ENCODE results near the gene NALCN.

NALCN gene

DNA sequence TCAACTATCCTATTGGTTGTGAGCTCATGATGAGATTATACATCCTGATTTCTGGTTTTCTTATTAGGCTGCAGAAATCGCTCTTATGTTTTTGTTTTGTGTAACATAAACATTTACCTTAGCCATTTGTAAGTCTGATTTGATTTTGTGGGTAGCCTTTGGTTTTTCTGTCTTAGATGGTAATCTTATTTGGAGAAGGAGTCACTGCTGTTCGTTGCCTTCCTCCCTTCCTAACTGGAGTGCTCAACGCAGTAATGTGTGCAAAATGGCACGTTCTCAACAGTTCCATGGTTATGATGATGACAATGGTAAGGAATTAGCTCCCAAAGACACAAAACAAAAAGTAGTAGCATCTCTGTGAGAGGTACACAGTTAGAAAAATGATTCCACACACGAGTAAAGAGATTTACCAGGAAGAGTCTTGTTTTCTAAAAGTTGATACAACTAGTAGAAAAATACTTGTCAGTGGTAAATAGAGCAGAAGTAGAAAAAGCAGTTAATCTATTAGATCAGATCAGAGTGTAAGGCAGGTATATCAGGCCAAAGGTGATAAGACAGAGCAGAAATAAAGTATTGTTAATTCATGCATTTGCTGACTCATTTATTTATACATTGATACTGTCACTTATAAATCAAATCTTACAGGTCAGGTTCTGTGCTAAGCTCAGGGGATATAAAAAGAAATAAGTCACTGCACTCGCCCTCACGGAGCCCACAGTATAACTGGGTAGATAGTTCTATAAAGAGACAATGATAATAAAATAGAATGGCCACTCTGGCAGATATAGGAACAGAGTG, 270.0 kb downstream of the NALCN start:
- no peaks in the 10 kb centered on the region for H3K36me3 Mint-ChIP-seq (ENCODE audit: low read depth)
- H3K27me3 Mint-ChIP-seq, result peaks cover 37% of the 10 kb centered on the region
- no peaks in the 10 kb centered on the region for H3K4me1 Mint-ChIP-seq (ENCODE audit: low read depth)
- no peak overlapping the region for H3K4me3 Mint-ChIP-seq
- no peaks in the 10 kb centered on the region for H3K9me3 Mint-ChIP-seq
- no peak for DNase-seq
- H3K27ac Mint-ChIP-seq, result no peak overlapping the region

DNA sequence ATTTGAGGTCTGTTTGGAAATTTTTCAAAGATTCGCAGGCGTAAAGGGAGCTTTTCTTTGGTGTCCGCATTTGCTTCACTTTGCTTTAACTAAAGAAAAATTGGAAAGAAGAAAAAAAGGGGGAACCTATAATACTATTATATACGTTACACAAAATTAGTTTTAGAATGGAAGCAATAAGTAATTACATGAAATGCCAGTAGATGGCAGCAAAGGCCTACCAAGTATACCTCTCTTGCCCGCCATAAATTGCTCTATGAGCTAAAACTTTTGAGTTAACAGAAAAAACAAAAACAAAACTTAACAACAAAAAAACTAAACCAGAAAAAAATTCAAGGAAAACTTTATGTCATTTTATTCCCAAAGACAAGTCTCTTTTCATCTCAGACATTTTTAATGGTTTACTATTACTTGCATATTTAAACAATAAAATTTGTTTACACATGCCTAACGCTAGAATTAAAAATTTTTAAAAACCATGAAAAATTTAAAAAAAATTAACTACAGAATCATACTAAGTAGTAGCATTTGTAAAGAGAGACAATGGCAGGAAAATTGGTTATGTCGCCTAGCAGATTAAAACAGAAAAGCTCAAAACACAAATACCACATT, 271.4 kb downstream of the NALCN start:
- no peaks in the 10 kb centered on the region for H3K4me1 Mint-ChIP-seq (ENCODE audit: low read depth)
- no peak overlapping the region for H3K4me3 Mint-ChIP-seq
- no peak overlapping the region for H3K27ac Mint-ChIP-seq
- no peaks in the 10 kb centered on the region for H3K36me3 Mint-ChIP-seq (ENCODE audit: low read depth)
- H3K27me3 Mint-ChIP-seq, result peaks cover 46% of the 10 kb centered on the region
- H3K9me3 Mint-ChIP-seq, result no peaks in the 10 kb centered on the region
- DNase-seq, result no peak

DNA sequence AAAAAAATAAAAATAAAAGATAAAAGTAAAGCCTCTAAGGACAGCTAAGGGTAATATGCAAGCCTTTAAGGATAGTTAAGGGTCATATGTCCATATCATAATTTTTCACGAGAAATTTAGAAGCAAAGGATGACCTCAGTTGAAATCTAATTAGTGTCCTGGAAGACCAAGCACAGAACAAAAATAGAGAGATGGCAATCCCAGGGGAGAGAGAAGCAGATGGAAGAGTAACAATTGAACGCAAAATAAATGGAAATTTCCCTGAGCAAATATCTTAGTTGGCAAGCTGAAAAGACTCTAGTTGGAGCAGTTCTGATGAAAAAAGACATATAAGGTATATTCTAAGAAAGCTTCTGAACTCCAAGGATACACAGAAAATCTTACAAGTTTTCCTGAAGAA, 275.4 kb downstream of the NALCN start:
- H3K9me3 Mint-ChIP-seq, result no peaks in the 10 kb centered on the region
- no peak overlapping the region for H3K27ac Mint-ChIP-seq
- H3K36me3 Mint-ChIP-seq (ENCODE audit: low read depth), result no peaks in the 10 kb centered on the region
- peaks cover 58% of the 10 kb centered on the region for H3K27me3 Mint-ChIP-seq
- no peak for DNase-seq
- H3K4me3 Mint-ChIP-seq, result no peak overlapping the region
- H3K4me1 Mint-ChIP-seq (ENCODE audit: low read depth), result no peaks in the 10 kb centered on the region

DNA sequence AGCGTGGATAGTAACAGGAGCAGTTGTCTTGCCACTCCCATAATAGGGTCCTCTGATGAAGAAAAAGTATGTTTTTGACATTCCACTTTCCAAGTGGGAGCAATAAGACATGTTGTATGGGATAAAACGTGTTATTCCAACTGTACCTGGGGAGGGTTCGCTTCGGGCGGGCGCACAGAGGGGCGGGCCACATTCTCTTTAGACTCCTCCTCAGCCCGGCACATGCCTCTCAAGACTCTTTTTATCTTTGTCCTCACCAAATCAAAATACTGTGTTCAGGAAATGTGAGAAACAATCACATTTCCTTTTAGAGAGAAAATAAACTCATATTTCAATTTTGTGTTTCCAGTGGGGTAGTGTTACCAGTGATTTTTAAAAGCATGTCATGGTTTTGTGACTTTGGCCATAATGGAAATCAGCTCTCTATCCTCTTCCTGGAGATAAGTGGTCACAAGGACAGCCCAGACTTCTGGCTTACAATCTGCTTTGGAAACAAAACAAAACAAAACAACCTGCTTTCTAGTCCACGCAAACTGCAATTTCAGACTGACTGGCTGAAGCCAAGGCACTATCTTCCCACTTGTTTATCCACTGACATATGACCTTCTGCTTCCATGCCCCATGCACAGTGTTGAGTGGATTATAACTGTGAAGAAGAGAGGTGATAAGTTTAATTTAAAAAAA, 276.1 kb downstream of the NALCN start:
- Mint-ChIP-seq H3K4me1 (ENCODE audit: low read depth) (no peaks in the 10 kb centered on the region), H3K4me3 (no peak overlapping the region)

DNA sequence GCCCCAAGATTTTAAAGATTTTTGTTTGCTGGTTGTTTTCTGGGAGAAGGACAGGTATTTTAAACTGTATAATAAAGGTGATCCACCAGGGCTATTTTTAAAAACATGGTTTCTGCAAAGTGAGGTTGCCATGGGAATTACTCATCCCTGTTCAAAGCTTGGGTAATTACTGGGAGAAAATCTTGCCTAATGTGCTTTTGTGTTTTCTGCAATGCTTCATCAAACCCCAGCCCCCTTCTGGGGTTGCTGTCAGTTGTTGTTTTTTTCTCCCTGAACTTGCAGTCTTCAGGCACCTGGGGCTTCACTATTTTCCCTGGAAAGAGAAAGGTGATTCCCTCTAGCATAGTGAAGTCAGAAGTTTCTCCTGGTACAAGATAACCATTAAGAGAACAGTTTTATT, 277.2 kb downstream of the NALCN start:
- H3K9me3 Mint-ChIP-seq, result no peaks in the 10 kb centered on the region
- H3K4me1 Mint-ChIP-seq (ENCODE audit: low read depth), result no peaks in the 10 kb centered on the region
- H3K36me3 Mint-ChIP-seq (ENCODE audit: low read depth), result no peaks in the 10 kb centered on the region
- no peak for DNase-seq
- no peak overlapping the region for H3K4me3 Mint-ChIP-seq
- no peak overlapping the region for H3K27ac Mint-ChIP-seq
- peaks cover 63% of the 10 kb centered on the region for H3K27me3 Mint-ChIP-seq

More for the DNA sequence above, 276.1 kb downstream of the NALCN start:
- H3K27ac Mint-ChIP-seq, result no peak overlapping the region
- peaks cover 61% of the 10 kb centered on the region for H3K27me3 Mint-ChIP-seq
- no peaks in the 10 kb centered on the region for H3K9me3 Mint-ChIP-seq
- H3K36me3 Mint-ChIP-seq (ENCODE audit: low read depth), result no peaks in the 10 kb centered on the region
- DNase-seq, result no peak

- H3K36me3 Mint-ChIP-seq (ENCODE audit: low read depth), result no peaks in the 10 kb centered on the region
- H3K27me3 Mint-ChIP-seq, result peaks cover 3% of the 10 kb centered on the region
- no peaks in the 10 kb centered on the region for H3K9me3 Mint-ChIP-seq
- DNase-seq, result no peak
- no peak overlapping the region for H3K4me3 Mint-ChIP-seq
- H3K27ac Mint-ChIP-seq, result no peak overlapping the region
- H3K4me1 Mint-ChIP-seq (ENCODE audit: low read depth), result peaks cover 2% of the 10 kb centered on the region
These were observed 288.5 kb downstream of the NALCN start for GRCh38 chr13:101127741-101128353.

GRCh38 chr13:101123028-101123427, 293.3 kb downstream of the NALCN start:
- H3K4me1 Mint-ChIP-seq (ENCODE audit: low read depth), result peaks cover 2% of the 10 kb centered on the region
- no peak overlapping the region for H3K27ac Mint-ChIP-seq
- no peaks in the 10 kb centered on the region for H3K27me3 Mint-ChIP-seq
- H3K36me3 Mint-ChIP-seq (ENCODE audit: low read depth), result no peaks in the 10 kb centered on the region
- H3K9me3 Mint-ChIP-seq, result no peaks in the 10 kb centered on the region
- no peak for DNase-seq
- no peak overlapping the region for H3K4me3 Mint-ChIP-seq

GRCh38 chr13:101121608-101122007, 294.7 kb downstream of the NALCN start:
- H3K4me1 Mint-ChIP-seq (ENCODE audit: low read depth), result no peaks in the 10 kb centered on the region
- no peak overlapping the region for H3K4me3 Mint-ChIP-seq
- DNase-seq, result no peak
- no peaks in the 10 kb centered on the region for H3K27me3 Mint-ChIP-seq
- H3K27ac Mint-ChIP-seq, result no peak overlapping the region
- H3K9me3 Mint-ChIP-seq, result no peaks in the 10 kb centered on the region
- H3K36me3 Mint-ChIP-seq (ENCODE audit: low read depth), result no peaks in the 10 kb centered on the region

DNA sequence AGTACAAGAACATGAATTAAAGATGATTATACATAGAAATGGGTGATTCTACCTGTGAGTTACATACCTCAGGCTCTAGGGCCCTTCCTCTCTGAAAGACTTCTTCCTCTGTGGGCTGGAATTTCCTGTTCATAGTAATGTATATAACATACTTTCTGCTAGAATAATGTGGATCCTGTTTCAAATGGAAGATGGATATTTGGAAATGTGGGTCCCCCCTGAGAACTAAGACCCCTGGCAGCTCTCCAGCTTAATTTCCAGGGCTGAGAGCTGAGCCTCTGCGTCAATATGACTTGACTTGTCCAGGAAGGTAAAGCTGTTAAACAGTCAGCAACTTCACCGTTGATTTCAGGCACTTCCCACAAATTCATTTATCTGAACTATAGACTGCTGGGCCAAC, 296.3 kb downstream of the NALCN start:
- no peaks in the 10 kb centered on the region for H3K27me3 Mint-ChIP-seq
- H3K9me3 Mint-ChIP-seq, result no peaks in the 10 kb centered on the region
- H3K4me1 Mint-ChIP-seq (ENCODE audit: low read depth), result no peaks in the 10 kb centered on the region
- no peak overlapping the region for H3K27ac Mint-ChIP-seq
- DNase-seq, result no peak
- no peak overlapping the region for H3K4me3 Mint-ChIP-seq
- no peaks in the 10 kb centered on the region for H3K36me3 Mint-ChIP-seq (ENCODE audit: low read depth)

- H3K4me1 Mint-ChIP-seq (ENCODE audit: low read depth), result no peaks in the 10 kb centered on the region
- H3K9me3 Mint-ChIP-seq, result no peaks in the 10 kb centered on the region
- no peaks in the 10 kb centered on the region for H3K36me3 Mint-ChIP-seq (ENCODE audit: low read depth)
These were observed 299.5 kb downstream of the NALCN start for GRCh38 chr13:101116826-101117225.

DNA sequence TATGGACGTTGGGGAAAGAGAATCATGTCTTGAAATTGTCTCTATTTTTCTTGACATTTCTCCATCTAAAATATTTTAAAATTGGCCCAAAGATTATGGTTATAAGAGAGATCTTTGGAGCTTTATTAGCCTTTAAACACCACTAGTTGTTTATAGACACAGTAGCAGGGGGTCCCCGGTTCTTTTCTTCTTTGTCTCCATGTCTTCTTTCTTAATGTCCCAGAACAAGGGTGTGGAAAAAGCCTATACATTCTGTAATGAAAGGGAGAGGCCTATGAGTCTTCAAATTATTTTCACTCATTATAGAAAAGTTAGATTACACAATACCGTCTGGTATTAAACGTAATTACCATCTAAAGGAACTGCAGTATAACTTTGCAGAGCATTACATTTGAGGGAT, 300.0 kb downstream of the NALCN start:
- Mint-ChIP-seq H3K27me3 (peaks cover 2% of the 10 kb centered on the region), H3K9me3 (no peaks in the 10 kb centered on the region), H3K36me3 (ENCODE audit: low read depth) (no peaks in the 10 kb centered on the region), H3K4me3 (no peak overlapping the region), H3K4me1 (ENCODE audit: low read depth) (no peaks in the 10 kb centered on the region), H3K27ac (no peak overlapping the region)
- no peak for DNase-seq

More at GRCh38 chr13:101116826-101117225, 299.5 kb downstream of the NALCN start:
- no peak overlapping the region for H3K4me3 Mint-ChIP-seq
- H3K27me3 Mint-ChIP-seq, result no peaks in the 10 kb centered on the region
- H3K27ac Mint-ChIP-seq, result no peak overlapping the region
- DNase-seq, result no peak

- no peak overlapping the region for H3K27ac Mint-ChIP-seq
- H3K4me3 Mint-ChIP-seq, result no peak overlapping the region
- no peaks in the 10 kb centered on the region for H3K36me3 Mint-ChIP-seq (ENCODE audit: low read depth)
- no peaks in the 10 kb centered on the region for H3K9me3 Mint-ChIP-seq
- no peaks in the 10 kb centered on the region for H3K4me1 Mint-ChIP-seq (ENCODE audit: low read depth)
- DNase-seq, result no peak
- H3K27me3 Mint-ChIP-seq, result peaks cover 2% of the 10 kb centered on the region
These were observed 300.5 kb downstream of the NALCN start for GRCh38 chr13:101115762-101116171.

- no peaks in the 10 kb centered on the region for H3K36me3 Mint-ChIP-seq (ENCODE audit: low read depth)
- no peaks in the 10 kb centered on the region for H3K4me1 Mint-ChIP-seq (ENCODE audit: low read depth)
- H3K27me3 Mint-ChIP-seq, result peaks cover 9% of the 10 kb centered on the region
- no peak overlapping the region for H3K27ac Mint-ChIP-seq
- no peak overlapping the region for H3K4me3 Mint-ChIP-seq
- H3K9me3 Mint-ChIP-seq, result no peaks in the 10 kb centered on the region
- DNase-seq, result no peak
These were observed 304.4 kb downstream of the NALCN start for GRCh38 chr13:101111894-101112293.

GRCh38 chr13:101109005-101109404, 307.3 kb downstream of the NALCN start:
- H3K36me3 Mint-ChIP-seq (ENCODE audit: low read depth), result no peaks in the 10 kb centered on the region
- peaks cover 30% of the 10 kb centered on the region for H3K27me3 Mint-ChIP-seq
- no peak overlapping the region for H3K4me3 Mint-ChIP-seq
- no peaks in the 10 kb centered on the region for H3K4me1 Mint-ChIP-seq (ENCODE audit: low read depth)
- DNase-seq, result no peak
- no peak overlapping the region for H3K27ac Mint-ChIP-seq
- H3K9me3 Mint-ChIP-seq, result peaks cover 4% of the 10 kb centered on the region

- DNase-seq, result no peak
- no peak overlapping the region for H3K27ac Mint-ChIP-seq
- no peak overlapping the region for H3K4me3 Mint-ChIP-seq
- H3K27me3 Mint-ChIP-seq, result peaks cover 33% of the 10 kb centered on the region
- no peaks in the 10 kb centered on the region for H3K4me1 Mint-ChIP-seq (ENCODE audit: low read depth)
- H3K9me3 Mint-ChIP-seq, result no peaks in the 10 kb centered on the region
- H3K36me3 Mint-ChIP-seq (ENCODE audit: low read depth), result no peaks in the 10 kb centered on the region
These were observed 317.4 kb downstream of the NALCN start for GRCh38 chr13:101098873-101099272.
